HepG2 (cell line): ENCODE results near the gene MAST1. TPM values are rescaled to one million over a fixed set of nuclear protein-coding genes. Genes with fewer than 3 reads are reported as not detected.

ENCODE experiments used
- ATF7-NPFF ChIP-seq: sonication (generic); formaldehyde crosslinking; IDR thresholded peaks from 2 replicates; pipeline ENCODE4 v1.8.1; 2023; ENCODE audit warnings: mild to moderate bottlenecking, low read depth, missing genetic modification reagents, moderate library complexity
- ATRX ChIP-seq: sonication (generic); formaldehyde crosslinking; IDR thresholded peaks from 2 replicates; pipeline ENCODE4 v1.4.0; 2020; ENCODE audit warnings: missing genetic modification reagents, borderline replicate concordance
- CC2D1A ChIP-seq: sonication (generic); formaldehyde crosslinking; IDR thresholded peaks from 2 replicates; pipeline ENCODE4 v1.8.1; 2023; ENCODE audit warnings: mild to moderate bottlenecking, missing genetic modification reagents
- ELF3 ChIP-seq: IDR thresholded peaks from 2 replicates; pipeline ENCODE4 v1.6.1; 2016; ENCODE audit warnings: missing genetic modification reagents, missing compliant biosample characterization
- FOXC1 ChIP-seq: sonication (generic); formaldehyde crosslinking; IDR thresholded peaks from 2 replicates; pipeline ENCODE4 v1.8.0; 2022; ENCODE audit warnings: mild to moderate bottlenecking, missing genetic modification reagents, borderline replicate concordance
- HNRNPUL1 ChIP-seq: fragments of 200-400 bp; formaldehyde crosslinking; IDR thresholded peaks from 2 replicates; pipeline ENCODE4 v1.6.1; 2017; ENCODE audit warnings: low read depth, mild to moderate bottlenecking, low read length, moderate library complexity
- HOXA9 ChIP-seq: sonication (generic); formaldehyde crosslinking; IDR thresholded peaks from 2 replicates; pipeline ENCODE4 v1.8.1; 2022; ENCODE audit warnings: missing genetic modification reagents, mild to moderate bottlenecking, moderate library complexity, borderline replicate concordance
- JUN ChIP-seq: sonication (generic); formaldehyde crosslinking; IDR thresholded peaks from 2 replicates; pipeline ENCODE4 v1.4.0; 2020; ENCODE audit warnings: mild to moderate bottlenecking, missing genetic modification reagents
- LBX2 ChIP-seq: sonication (generic); formaldehyde crosslinking; IDR thresholded peaks from 2 replicates; pipeline ENCODE4 v1.5.0; 2020; ENCODE audit warnings: missing genetic modification reagents, mild to moderate bottlenecking, borderline replicate concordance
- NR0B2 ChIP-seq: sonication (generic); formaldehyde crosslinking; IDR thresholded peaks from 2 replicates; pipeline ENCODE4 v1.4.0; 2020; ENCODE audit warnings: mild to moderate bottlenecking, missing genetic modification reagents
- REPIN1 ChIP-seq: sonication (generic); formaldehyde crosslinking; IDR thresholded peaks from 2 replicates; pipeline ENCODE4 v1.8.0; 2022; ENCODE audit warnings: missing genetic modification reagents, low read depth, mild to moderate bottlenecking, borderline replicate concordance
- SCMH1 ChIP-seq: sonication (generic); formaldehyde crosslinking; IDR thresholded peaks from 2 replicates; pipeline ENCODE4 v1.9.0; 2021; ENCODE audit warnings: missing genetic modification reagents, mild to moderate bottlenecking, borderline replicate concordance
- SOX5 ChIP-seq: IDR thresholded peaks from 2 replicates; pipeline ENCODE4 v1.6.1; 2016; ENCODE audit warnings: borderline replicate concordance
- SP2 ChIP-seq: sonication (generic); formaldehyde crosslinking; IDR thresholded peaks from 2 replicates; pipeline ENCODE4 v1.5.1; 2020; ENCODE audit warnings: mild to moderate bottlenecking, missing genetic modification reagents
- STAT6 ChIP-seq: sonication (generic); formaldehyde crosslinking; IDR thresholded peaks from 2 replicates; pipeline ENCODE4 v1.4.0; 2020; ENCODE audit warnings: missing genetic modification reagents, mild to moderate bottlenecking, borderline replicate concordance
- TEAD2 ChIP-seq: sonication (generic); formaldehyde crosslinking; IDR thresholded peaks from 2 replicates; pipeline ENCODE4 v1.9.0; 2021; ENCODE audit warnings: missing genetic modification reagents
- TFDP2 ChIP-seq: sonication (generic); formaldehyde crosslinking; IDR thresholded peaks from 2 replicates; pipeline ENCODE4 v1.4.0; 2020; ENCODE audit warnings: missing genetic modification reagents
- ZBTB34 ChIP-seq: sonication (generic); formaldehyde crosslinking; IDR thresholded peaks from 2 replicates; pipeline ENCODE4 v1.8.0; 2022; ENCODE audit warnings: mild to moderate bottlenecking, missing genetic modification reagents
- ZNF224 ChIP-seq: sonication (generic); formaldehyde crosslinking; IDR thresholded peaks from 2 replicates; pipeline ENCODE4 v1.5.0; 2020; ENCODE audit warnings: mild to moderate bottlenecking, missing genetic modification reagents
- ZNF292 ChIP-seq: sonication (generic); formaldehyde crosslinking; IDR thresholded peaks from 2 replicates; pipeline ENCODE4 v1.8.1; 2022; ENCODE audit warnings: mild to moderate bottlenecking, low read depth, missing genetic modification reagents, borderline replicate concordance
- ZNF3 ChIP-seq: IDR thresholded peaks from 2 replicates; pipeline ENCODE4 v1.7.0; 2017; ENCODE audit warnings: inconsistent platforms
- ZNF549 ChIP-seq: sonication (generic); formaldehyde crosslinking; IDR thresholded peaks from 2 replicates; pipeline ENCODE4 v1.5.0; 2020; ENCODE audit warnings: missing genetic modification reagents
- ZNF652 ChIP-seq: IDR thresholded peaks from 2 replicates; pipeline ENCODE4 v1.6.1; 2016; ENCODE audit warnings: low read depth, borderline replicate concordance
- ZNF879 ChIP-seq: sonication (generic); formaldehyde crosslinking; IDR thresholded peaks from 2 replicates; pipeline ENCODE4 v1.8.1; 2023; ENCODE audit warnings: missing genetic modification reagents
- polyA plus RNA-seq, 8 experiments: library from polyadenylated mRNA; depleted of rRNA in 3 of 8; stranded (reverse) in 7 of 8; unstranded in 1 of 8; fragments of >200 nt; fragmentation: Illumina TruSeq in 4 of 8; extraction: Trizol in 4 of 8; gene quantifications; 2 replicates each; pipeline versions ENCODE4 v1.2.1 to v1.2.3, GENCODE V29; 2011 to 2016; ENCODE audit warnings: low read depth in 4 of 8, missing spikeins in 1 of 8, mixed read lengths in 1 of 8; ENCODE audit not compliant: insufficient read depth in 1 of 8
- total RNA-seq, 5 experiments: library from RNA; depleted of rRNA; stranded (reverse); fragments of >200 nt; fragmentation: Illumina TruSeq; extraction: Trizol; gene quantifications; 2 replicates each; pipeline ENCODE4 v1.2.3, GENCODE V29; 2016; ENCODE audit warnings: low read depth in 1 of 5

Gene MAST1
- total and polyA plus RNA-seq, 2 of the 13 experiments (the other 11 are each of a cell fraction or from before 2014, with no cell fraction given) = 0.73 to 4.7 TPM

- no peak for TF ChIP-seq ZNF549 (CRISPR knock-in tag)
- TF ChIP-seq ZNF292 (CRISPR knock-in tag) = 0 out of 2 replicates have a peak, but pooled peaks have one; percentile 25
- no peak for TF ChIP-seq JUN (CRISPR knock-in tag)
- no peak for TF ChIP-seq STAT6 (CRISPR knock-in tag)
- TF ChIP-seq HNRNPUL1 = no peak
- TF ChIP-seq HOXA9 = no peak
- TF ChIP-seq NR0B2 (CRISPR knock-in tag) = no peak; the same call in 1 of the 2 replicates
- TF ChIP-seq TEAD2 = no peak
- TF ChIP-seq REPIN1 (CRISPR knock-in tag) = no peak
- no peak for TF ChIP-seq ZNF652 (CRISPR knock-in tag)
- no peak for TF ChIP-seq FOXC1 (CRISPR knock-in tag)
- TF ChIP-seq ZNF224 = no peak
- TF ChIP-seq ELF3 (CRISPR knock-in tag) = peak; percentile 25; the same call in 1 of the 2 replicates
- TF ChIP-seq CC2D1A (CRISPR knock-in tag) = no peak
- no peak for TF ChIP-seq SCMH1 (CRISPR knock-in tag)
- TF ChIP-seq SP2 (CRISPR knock-in tag) = no peak
- TF ChIP-seq SOX5 (CRISPR knock-in tag) = no peak
- no peak for TF ChIP-seq TFDP2 (CRISPR knock-in tag)
- TF ChIP-seq ATF7-NPFF = no peak
- no peak for TF ChIP-seq LBX2
- no peak for TF ChIP-seq ZNF3 (CRISPR knock-in tag)
- TF ChIP-seq ZNF879 (CRISPR knock-in tag) = no peak
- TF ChIP-seq ATRX (CRISPR knock-in tag) = no peak
- no peak for TF ChIP-seq ZBTB34 (CRISPR knock-in tag)
Observed at GRCh38 chr19:12884926-12885748, 46.8 kb downstream of the MAST1 start (continued).
